Mononuclear cell (primary cell): ENCODE data around the gene SYT6. TPM values are rescaled to one million over a fixed set of nuclear protein-coding genes. Genes with fewer than 3 reads are reported as not detected.

ENCODE experiments used
- H3K27me3 ChIP-seq: 2 replicates; pipeline ENCODE4 v1.6.0; 2011; ENCODE audit warnings: low read length, control low read depth; ENCODE audit not compliant: insufficient read depth
- H3K4me1 ChIP-seq: 2 replicates; pipeline ENCODE4 v1.5.1; 2011; ENCODE audit warnings: mild to moderate bottlenecking, low read length, control low read depth; ENCODE audit not compliant: insufficient read depth
- H3K4me3 ChIP-seq: 2 replicates; pipeline ENCODE4 v1.5.1; 2011; ENCODE audit warnings: mild to moderate bottlenecking, low read length, moderate library complexity
- H3K9me3 ChIP-seq: 2 replicates; pipeline ENCODE4 v1.5.1; 2011; ENCODE audit warnings: low read depth, mild to moderate bottlenecking, control low read depth, low read length
- total RNA-seq: library from RNA; depleted of rRNA; stranded (reverse); fragments of >200 nt; gene quantifications from one replicate; pipeline ENCODE4 v1.2.3, GENCODE V29; 2012

The SYT6 gene
- total RNA-seq, 1 donor, result under 0.01 TPM

GRCh38 chr1:114139540-114139939 lies 14.1 kb downstream of the SYT6 start:
- H3K27me3 ChIP-seq, result no peaks in the 10 kb centered on the region
- no peaks in the 10 kb centered on the region for H3K4me1 ChIP-seq
- H3K9me3 ChIP-seq, result no peaks in the 10 kb centered on the region
- H3K4me3 ChIP-seq, result no peak overlapping the region

GRCh38 chr1:114137497-114137896 lies 16.2 kb downstream of the SYT6 start:
- no peaks in the 10 kb centered on the region for H3K9me3 ChIP-seq
- no peaks in the 10 kb centered on the region for H3K27me3 ChIP-seq
- H3K4me1 ChIP-seq, result no peaks in the 10 kb centered on the region
- H3K4me3 ChIP-seq, result no peak overlapping the region

- Histone ChIP-seq H3K4me3 (no peak overlapping the region), H3K4me1 (peaks cover 7% of the 10 kb centered on the region), H3K9me3 (no peaks in the 10 kb centered on the region), H3K27me3 (no peaks in the 10 kb centered on the region)
These were observed 17.9 kb downstream of the SYT6 start for GRCh38 chr1:114135786-114136185.

GRCh38 chr1:114134518-114134917 lies 19.2 kb downstream of the SYT6 start:
- H3K4me1 ChIP-seq, result peaks cover 20% of the 10 kb centered on the region
- no peak overlapping the region for H3K4me3 ChIP-seq
- H3K9me3 ChIP-seq, result no peaks in the 10 kb centered on the region
- H3K27me3 ChIP-seq, result no peaks in the 10 kb centered on the region

GRCh38 chr1:114133129-114133528 lies 20.5 kb downstream of the SYT6 start:
- Histone ChIP-seq H3K27me3 (no peaks in the 10 kb centered on the region), H3K4me1 (peaks cover 33% of the 10 kb centered on the region)

GRCh38 chr1:114131526-114132220 lies 22.0 kb downstream of the SYT6 start:
- Histone ChIP-seq H3K4me1 (peaks cover 46% of the 10 kb centered on the region), H3K9me3 (no peaks in the 10 kb centered on the region), H3K4me3 (no peak overlapping the region), H3K27me3 (no peaks in the 10 kb centered on the region)

More at GRCh38 chr1:114133129-114133528, 20.5 kb downstream of the SYT6 start:
- Histone ChIP-seq H3K4me3 (no peak overlapping the region), H3K9me3 (no peaks in the 10 kb centered on the region)

GRCh38 chr1:114130846-114131525 lies 22.7 kb downstream of the SYT6 start:
- H3K27me3 ChIP-seq, result no peaks in the 10 kb centered on the region
- H3K4me1 ChIP-seq, result peaks cover 52% of the 10 kb centered on the region
- no peak overlapping the region for H3K4me3 ChIP-seq
- no peaks in the 10 kb centered on the region for H3K9me3 ChIP-seq

GRCh38 chr1:114130213-114130612 lies 23.5 kb downstream of the SYT6 start:
- H3K9me3 ChIP-seq, result no peaks in the 10 kb centered on the region
- H3K4me3 ChIP-seq, result no peak overlapping the region
- H3K4me1 ChIP-seq, result peaks cover 52% of the 10 kb centered on the region
- no peaks in the 10 kb centered on the region for H3K27me3 ChIP-seq

GRCh38 chr1:114128293-114128692 lies 25.4 kb downstream of the SYT6 start:
- H3K9me3 ChIP-seq, result no peaks in the 10 kb centered on the region
- H3K4me3 ChIP-seq, result no peak overlapping the region
- peaks cover 56% of the 10 kb centered on the region for H3K4me1 ChIP-seq
- no peaks in the 10 kb centered on the region for H3K27me3 ChIP-seq

- no peak overlapping the region for H3K4me3 ChIP-seq
- peaks cover 63% of the 10 kb centered on the region for H3K4me1 ChIP-seq
These were observed 27.2 kb downstream of the SYT6 start for GRCh38 chr1:114126261-114127095.

GRCh38 chr1:114124644-114125043 lies 29.0 kb downstream of the SYT6 start:
- H3K27me3 ChIP-seq, result no peaks in the 10 kb centered on the region
- H3K9me3 ChIP-seq, result no peaks in the 10 kb centered on the region
- peaks cover 45% of the 10 kb centered on the region for H3K4me1 ChIP-seq
- H3K4me3 ChIP-seq, result no peak overlapping the region

More at GRCh38 chr1:114126261-114127095, 27.2 kb downstream of the SYT6 start:
- no peaks in the 10 kb centered on the region for H3K27me3 ChIP-seq
- H3K9me3 ChIP-seq, result no peaks in the 10 kb centered on the region

GRCh38 chr1:114122941-114123618 lies 30.6 kb downstream of the SYT6 start:
- Histone ChIP-seq H3K4me1 (peaks cover 34% of the 10 kb centered on the region), H3K4me3 (no peak overlapping the region), H3K9me3 (no peaks in the 10 kb centered on the region), H3K27me3 (no peaks in the 10 kb centered on the region)

- Histone ChIP-seq H3K9me3 (no peaks in the 10 kb centered on the region), H3K4me1 (peaks cover 39% of the 10 kb centered on the region)
These were observed 35.2 kb downstream of the SYT6 start for GRCh38 chr1:114118351-114118990.

GRCh38 chr1:114117654-114118053 lies 36.0 kb downstream of the SYT6 start:
- Histone ChIP-seq H3K4me3 (no peak overlapping the region), H3K9me3 (no peaks in the 10 kb centered on the region), H3K27me3 (no peaks in the 10 kb centered on the region), H3K4me1 (peaks cover 43% of the 10 kb centered on the region)

More at GRCh38 chr1:114118351-114118990, 35.2 kb downstream of the SYT6 start:
- H3K27me3 ChIP-seq, result no peaks in the 10 kb centered on the region
- no peak overlapping the region for H3K4me3 ChIP-seq
